CD8-positive, alpha-beta memory T cell (primary cell): ENCODE measurements around the gene TIAM2. TPM values are rescaled to one million over a fixed set of nuclear protein-coding genes. Genes with fewer than 3 reads are reported as not detected.
A peak's percentile ranks its signal among the peaks of the same experiment; 100 is the strongest.

Experiments
- CTCF ChIA-PET: fragments of 350-600 bp; sonication (Branson Sonifier 250); formaldehyde crosslinking; loops from one replicate; lab custom pipeline; 2021; ENCODE audit warnings: antibody characterized with exemption; lab: Charles Lee
- POLR2A ChIA-PET: fragments of 350-600 bp; sonication (Branson Sonifier 250); formaldehyde crosslinking; loops from one replicate; lab custom pipeline; 2021; ENCODE audit warnings: antibody characterized with exemption; lab: Charles Lee
- DNase-seq, 5 donors: peaks; one replicate each; pipeline versions ENCODE4 v3.0.0 to v3.0.0-alpha.2; 2020 to 2022; ENCODE audit warnings: mixed read lengths in 1 of 5
- H3K27ac ChIP-seq: one replicate; pipeline ENCODE4 v1.7.0; 2013; ENCODE audit warnings: low read depth, mild to moderate bottlenecking, low read length, moderate library complexity
- H3K27me3 ChIP-seq: 2 replicates; pipeline ENCODE4 v1.7.0; 2013; ENCODE audit warnings: low read length, mild to moderate bottlenecking; ENCODE audit not compliant: insufficient read depth, poor library complexity, severe bottlenecking
- H3K36me3 ChIP-seq: 2 replicates; pipeline ENCODE4 v1.7.0; 2013; ENCODE audit warnings: mild to moderate bottlenecking, low read length, moderate library complexity; ENCODE audit not compliant: insufficient read depth
- H3K4me1 ChIP-seq: 2 replicates; pipeline ENCODE4 v1.7.0; 2013; ENCODE audit warnings: mild to moderate bottlenecking, low read length, moderate library complexity; ENCODE audit not compliant: insufficient read depth
- H3K4me3 ChIP-seq: 2 replicates; pipeline ENCODE4 v1.7.0; 2013; ENCODE audit warnings: mild to moderate bottlenecking, low read length
- H3K9me3 ChIP-seq: 2 replicates; pipeline ENCODE4 v1.7.0; 2013; ENCODE audit warnings: mild to moderate bottlenecking, low read length
- H3K27ac Mint-ChIP-seq, 8 donors: one replicate each; pipeline ENCODE4 v1.8.0; 2020 to 2021; ENCODE audit warnings: mixed read lengths in 8 of 8, mild to moderate bottlenecking in 6 of 8, inconsistent platforms in 3 of 8, moderate library complexity in 3 of 8
- H3K27me3 Mint-ChIP-seq, 2 donors: one replicate each; pipeline ENCODE4 v1.8.0; 2020 to 2021; ENCODE audit warnings: mixed read lengths in 2 of 2, mild to moderate bottlenecking in 1 of 2, moderate library complexity in 1 of 2
- H3K36me3 Mint-ChIP-seq, 3 donors: one replicate each; pipeline ENCODE4 v1.8.0; 2020 to 2021; ENCODE audit warnings: mixed read lengths in 3 of 3, inconsistent platforms in 1 of 3, mild to moderate bottlenecking in 1 of 3
- H3K4me1 Mint-ChIP-seq, 3 donors: one replicate each; pipeline ENCODE4 v1.8.0; 2020 to 2021; ENCODE audit warnings: mixed read lengths in 3 of 3, inconsistent platforms in 1 of 3, mild to moderate bottlenecking in 1 of 3
- H3K4me3 Mint-ChIP-seq, 7 donors: one replicate each; pipeline ENCODE4 v1.8.0; 2020 to 2021; ENCODE audit warnings: mixed read lengths in 7 of 7, mild to moderate bottlenecking in 6 of 7, moderate library complexity in 4 of 7, inconsistent platforms in 2 of 7
- H3K9me3 Mint-ChIP-seq, 5 donors: one replicate each; pipeline ENCODE4 v1.8.0; 2020 to 2022; ENCODE audit warnings: mixed read lengths in 5 of 5, mild to moderate bottlenecking in 3 of 5, moderate library complexity in 2 of 5, inconsistent platforms in 1 of 5
- polyA plus RNA-seq: library from polyadenylated mRNA; unstranded; fragments of 300-500 nt; fragmentation: Illumina TruSeq; gene quantifications from one replicate; pipeline ENCODE4 v1.2.3, GENCODE V29; 2021
- total RNA-seq, 2 experiments: library from RNA; stranded (reverse); gene quantifications; one replicate each; pipeline ENCODE4 v1.2.3, GENCODE V29; 2021

TIAM2 gene
- total and polyA plus RNA-seq, 3 experiments from 2014 or later = 1.1 to 31.1 (median 24.5) TPM

GRCh38 chr6:155201461-155202226 lies 206.5 kb downstream of the TIAM2 start:
- no peaks in the 10 kb centered on the region for H3K27me3 ChIP-seq
- no peaks in the 10 kb centered on the region for H3K4me1 ChIP-seq
- no peak overlapping the region for H3K27ac Mint-ChIP-seq
- no peak for DNase-seq
- H3K4me3 Mint-ChIP-seq = no peak overlapping the region
- ChIA-PET POLR2A (no interaction called here), CTCF (no interaction called here)
- H3K36me3 ChIP-seq = no peaks in the 10 kb centered on the region
- H3K4me1 Mint-ChIP-seq = no peaks in the 10 kb centered on the region
- H3K9me3 Mint-ChIP-seq = no peaks in the 10 kb centered on the region
- no peaks in the 10 kb centered on the region for H3K9me3 ChIP-seq
- H3K27me3 Mint-ChIP-seq = peaks cover 3 to 4% of the 10 kb centered on the region in 2 donors
- H3K36me3 Mint-ChIP-seq = peaks cover 0 to 3% (median 0%) of the 10 kb centered on the region in 3 donors
- no peak overlapping the region for H3K4me3 ChIP-seq
- no peak overlapping the region for H3K27ac ChIP-seq

- H3K4me1 Mint-ChIP-seq = no peaks in the 10 kb centered on the region
- Histone ChIP-seq H3K9me3 (no peaks in the 10 kb centered on the region), H3K4me1 (no peaks in the 10 kb centered on the region), H3K36me3 (no peaks in the 10 kb centered on the region), H3K27ac (no peak overlapping the region), H3K27me3 (no peaks in the 10 kb centered on the region), H3K4me3 (no peak overlapping the region)
- peaks cover 0 to 2% of the 10 kb centered on the region in 2 donors for H3K27me3 Mint-ChIP-seq
- DNase-seq = no peak
- no peak overlapping the region for H3K4me3 Mint-ChIP-seq
- no peaks in the 10 kb centered on the region for H3K9me3 Mint-ChIP-seq
- no peaks in the 10 kb centered on the region for H3K36me3 Mint-ChIP-seq
- ChIA-PET POLR2A (no interaction called here), CTCF (no interaction called here)
- no peak overlapping the region for H3K27ac Mint-ChIP-seq
Observed at GRCh38 chr6:155207223-155207622, 212.1 kb downstream of the TIAM2 start.

- H3K27ac Mint-ChIP-seq = no peak overlapping the region
- H3K4me3 ChIP-seq = no peak overlapping the region
Observed at GRCh38 chr6:155212106-155212505, 217.0 kb downstream of the TIAM2 start.

DNA sequence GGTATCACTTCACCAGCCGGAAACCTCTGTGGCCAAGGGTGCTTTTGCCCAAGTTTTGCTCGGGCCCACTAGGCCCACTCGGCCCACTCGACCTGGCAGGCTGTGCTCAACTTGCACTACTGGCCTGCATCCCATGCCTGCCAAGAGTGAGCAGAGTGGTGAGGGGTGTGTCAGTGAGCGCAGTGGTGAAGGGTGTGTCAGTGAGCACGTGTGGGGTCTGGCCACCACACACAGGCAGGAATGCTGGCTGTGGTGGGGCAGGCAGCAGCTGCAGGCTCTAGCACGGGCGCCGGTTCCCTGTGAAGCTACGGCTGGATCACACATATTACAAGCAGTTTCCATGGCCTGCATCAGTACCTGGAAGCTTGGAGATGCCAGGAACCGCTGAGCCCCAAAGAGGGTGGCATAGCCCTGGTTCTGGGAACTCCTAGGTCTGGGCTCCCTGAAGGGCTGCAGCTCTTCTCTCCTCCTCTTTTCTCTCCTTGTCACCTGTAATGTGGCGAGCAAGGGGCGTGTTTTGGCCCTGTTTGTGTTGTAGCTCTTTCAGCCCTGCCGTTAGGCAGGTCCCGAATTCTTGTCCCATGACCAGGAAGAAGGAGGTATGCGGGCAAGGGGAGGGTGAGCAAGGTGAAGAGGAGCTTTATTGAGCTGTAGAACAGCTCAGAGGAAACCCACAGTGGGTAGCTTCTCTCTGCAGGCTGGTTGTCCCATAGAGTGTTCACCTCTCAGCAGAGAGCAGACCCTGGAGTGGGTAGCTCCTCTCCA lies 217.7 kb downstream of the TIAM2 start:
- H3K4me1 Mint-ChIP-seq = no peaks in the 10 kb centered on the region
- Histone ChIP-seq H3K36me3 (no peaks in the 10 kb centered on the region), H3K4me3 (no peak overlapping the region), H3K9me3 (no peaks in the 10 kb centered on the region), H3K4me1 (no peaks in the 10 kb centered on the region), H3K27ac (no peak overlapping the region), H3K27me3 (no peaks in the 10 kb centered on the region)
- H3K27ac Mint-ChIP-seq = no peak overlapping the region
- peaks cover 0 to 1% (median 0%) of the 10 kb centered on the region in 3 donors for H3K36me3 Mint-ChIP-seq
- H3K4me3 Mint-ChIP-seq = no peak overlapping the region
- peaks cover 5 to 6% of the 10 kb centered on the region in 2 donors for H3K27me3 Mint-ChIP-seq
- CTCF ChIA-PET = interaction anchor here (1.3 kb wide), 1 partner anchor 20 kb away, joined by 3 read pairs; no protein-coding TSS in a partner anchor
- no peaks in the 10 kb centered on the region for H3K9me3 Mint-ChIP-seq
- DNase-seq = no peak
- POLR2A ChIA-PET = no interaction called here

More at GRCh38 chr6:155212106-155212505, 217.0 kb downstream of the TIAM2 start:
- Mint-ChIP-seq H3K9me3 (no peaks in the 10 kb centered on the region), H3K27me3 (peaks cover 5 to 8% of the 10 kb centered on the region in 2 donors), H3K4me3 (no peak overlapping the region), H3K36me3 (peaks cover 0 to 1% (median 0%) of the 10 kb centered on the region in 3 donors), H3K4me1 (no peaks in the 10 kb centered on the region)
- Histone ChIP-seq H3K9me3 (no peaks in the 10 kb centered on the region), H3K4me1 (no peaks in the 10 kb centered on the region), H3K36me3 (no peaks in the 10 kb centered on the region), H3K27me3 (no peaks in the 10 kb centered on the region), H3K27ac (no peak overlapping the region)
- DNase-seq = no peak
- ChIA-PET CTCF (no interaction called here), POLR2A (no interaction called here)

- Mint-ChIP-seq H3K4me1 (no peaks in the 10 kb centered on the region), H3K9me3 (no peaks in the 10 kb centered on the region), H3K27me3 (peaks cover 6 to 11% of the 10 kb centered on the region in 2 donors), H3K4me3 (no peak overlapping the region), H3K27ac (no peak overlapping the region), H3K36me3 (peaks cover 0 to 1% (median 0%) of the 10 kb centered on the region in 3 donors)
- H3K4me1 ChIP-seq = no peaks in the 10 kb centered on the region
- H3K27me3 ChIP-seq = no peaks in the 10 kb centered on the region
- H3K4me3 ChIP-seq = no peak overlapping the region
- no peaks in the 10 kb centered on the region for H3K36me3 ChIP-seq
- H3K9me3 ChIP-seq = no peaks in the 10 kb centered on the region
- POLR2A ChIA-PET = no interaction called here
- DNase-seq = no peak
- no peak overlapping the region for H3K27ac ChIP-seq
- CTCF ChIA-PET = interaction anchor here (1.3 kb wide), 1 partner anchor 19 kb away, joined by 3 read pairs; no protein-coding TSS in a partner anchor
Observed at GRCh38 chr6:155213611-155214372, 218.7 kb downstream of the TIAM2 start.

DNA sequence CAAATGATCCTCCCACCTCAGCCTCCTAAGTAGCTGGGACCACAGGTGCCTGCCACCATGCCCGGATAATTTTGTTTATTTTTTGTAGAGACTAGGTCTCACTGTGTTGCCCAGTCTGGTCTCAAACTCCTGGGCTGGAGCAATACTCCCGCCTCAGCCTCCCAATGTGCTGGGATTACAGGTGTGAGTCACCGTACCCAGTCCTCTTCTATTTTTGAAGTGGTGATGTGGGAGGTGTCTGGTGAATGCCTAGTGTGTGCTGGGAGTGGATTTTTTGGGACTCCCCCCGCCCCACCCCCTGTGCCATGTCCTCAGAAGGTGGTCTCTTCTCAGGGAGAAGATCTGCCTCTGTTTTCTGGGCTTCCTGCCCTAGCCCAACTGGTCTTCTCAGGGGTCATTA lies 220.8 kb downstream of the TIAM2 start:
- Histone ChIP-seq H3K27me3 (no peaks in the 10 kb centered on the region), H3K27ac (no peak overlapping the region), H3K4me1 (no peaks in the 10 kb centered on the region), H3K4me3 (no peak overlapping the region), H3K9me3 (no peaks in the 10 kb centered on the region), H3K36me3 (no peaks in the 10 kb centered on the region)
- Mint-ChIP-seq H3K9me3 (no peaks in the 10 kb centered on the region), H3K4me3 (no peak overlapping the region), H3K27ac (no peak overlapping the region), H3K27me3 (peaks cover 6 to 18% of the 10 kb centered on the region in 2 donors), H3K36me3 (peaks cover 0 to 1% (median 0%) of the 10 kb centered on the region in 3 donors), H3K4me1 (no peaks in the 10 kb centered on the region)
- POLR2A ChIA-PET = no interaction called here
- DNase-seq = no peak
- CTCF ChIA-PET = no interaction called here

GRCh38 chr6:155216312-155217046 lies 221.4 kb downstream of the TIAM2 start:
- ChIA-PET POLR2A (no interaction called here), CTCF (no interaction called here)
- Histone ChIP-seq H3K4me1 (no peaks in the 10 kb centered on the region), H3K27ac (no peak overlapping the region), H3K27me3 (no peaks in the 10 kb centered on the region), H3K9me3 (no peaks in the 10 kb centered on the region), H3K4me3 (no peak overlapping the region), H3K36me3 (no peaks in the 10 kb centered on the region)
- no peaks in the 10 kb centered on the region for H3K4me1 Mint-ChIP-seq
- no peaks in the 10 kb centered on the region for H3K9me3 Mint-ChIP-seq
- DNase-seq = no peak
- H3K4me3 Mint-ChIP-seq = no peak overlapping the region
- H3K36me3 Mint-ChIP-seq = peaks cover 0 to 1% (median 0%) of the 10 kb centered on the region in 3 donors
- H3K27ac Mint-ChIP-seq = peak overlapping the region in 1 of 8 donors; percentile 5
- H3K27me3 Mint-ChIP-seq = peaks cover 6 to 18% of the 10 kb centered on the region in 2 donors
